MM.1S (cell line): ENCODE data around the gene POLR2J2.
"Not testable (repeated sequence)": the region's sequence is repeated elsewhere in the genome, so short reads cannot be mapped to it uniquely, and the experiment has no call there.

Source experiments
- EZH2 ChIP-seq: fragments of 300-600 bp; sonication (generic); optimal IDR thresholded peaks from 2 replicates; pipeline ENCODE3; 2017; ENCODE audit warnings: low read depth, mild to moderate bottlenecking, antibody characterized with exemption, low read length, mixed read lengths
- TF ChIP-seq, protein P1 (sequence below): fragments of 300-600 bp; sonication (generic); IDR thresholded peaks from 2 replicates; pipeline ENCODE4 v1.5.1; 2016; ENCODE audit warnings: antibody characterized with exemption, low read length, mixed read lengths

DNA sequence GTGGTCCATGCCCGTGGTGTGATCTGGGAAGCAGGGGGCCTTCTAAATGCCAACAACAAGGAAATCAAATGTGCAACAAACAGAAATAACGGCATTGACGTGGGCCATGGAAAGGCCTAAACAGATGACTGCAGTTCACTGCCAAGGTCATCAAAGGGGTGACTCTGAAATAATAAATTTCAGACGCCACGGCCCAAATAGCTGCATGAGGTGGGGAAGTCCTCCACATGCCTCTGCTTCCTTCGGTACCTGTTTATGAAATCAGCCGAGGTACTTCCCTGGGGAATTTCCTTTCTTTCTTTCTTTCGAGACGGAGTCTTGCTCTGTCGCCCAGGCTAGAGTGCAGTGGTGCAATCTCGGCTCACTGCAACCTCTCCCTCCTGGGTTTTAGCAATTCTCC, 6.7 kb downstream of the POLR2J2 start:
- TF ChIP-seq, protein P1, sequence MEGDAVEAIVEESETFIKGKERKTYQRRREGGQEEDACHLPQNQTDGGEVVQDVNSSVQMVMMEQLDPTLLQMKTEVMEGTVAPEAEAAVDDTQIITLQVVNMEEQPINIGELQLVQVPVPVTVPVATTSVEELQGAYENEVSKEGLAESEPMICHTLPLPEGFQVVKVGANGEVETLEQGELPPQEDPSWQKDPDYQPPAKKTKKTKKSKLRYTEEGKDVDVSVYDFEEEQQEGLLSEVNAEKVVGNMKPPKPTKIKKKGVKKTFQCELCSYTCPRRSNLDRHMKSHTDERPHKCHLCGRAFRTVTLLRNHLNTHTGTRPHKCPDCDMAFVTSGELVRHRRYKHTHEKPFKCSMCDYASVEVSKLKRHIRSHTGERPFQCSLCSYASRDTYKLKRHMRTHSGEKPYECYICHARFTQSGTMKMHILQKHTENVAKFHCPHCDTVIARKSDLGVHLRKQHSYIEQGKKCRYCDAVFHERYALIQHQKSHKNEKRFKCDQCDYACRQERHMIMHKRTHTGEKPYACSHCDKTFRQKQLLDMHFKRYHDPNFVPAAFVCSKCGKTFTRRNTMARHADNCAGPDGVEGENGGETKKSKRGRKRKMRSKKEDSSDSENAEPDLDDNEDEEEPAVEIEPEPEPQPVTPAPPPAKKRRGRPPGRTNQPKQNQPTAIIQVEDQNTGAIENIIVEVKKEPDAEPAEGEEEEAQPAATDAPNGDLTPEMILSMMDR: not testable (repeated sequence)
- TF ChIP-seq EZH2: not testable (repeated sequence)
